ENCODE measurements around the gene HAUS5. TPM values are rescaled to one million over a fixed set of nuclear protein-coding genes. Genes with fewer than 3 reads are reported as not detected.

The HAUS5 gene
- total and polyA plus RNA-seq, 2 of the 8 experiments (the other 6 are each of a cell fraction or from before 2014, with no cell fraction given), result 13.8 to 25.7 TPM

- TF ChIP-seq BRCA1 (IDR thresholded peaks at IDR 0.05; ENCODE audit: low read depth, low read length) (no peak), EGR1 (IDR thresholded peaks at IDR 0.05; ENCODE audit: borderline replicate concordance, low read depth, low read length) (no peak), KDM5A (IDR thresholded peaks at IDR 0.05; ENCODE audit: low read length) (no peak), RFX5 (IDR thresholded peaks at IDR 0.05; ENCODE audit: borderline replicate concordance, low read depth, low read length) (no peak), SIN3A (conservative IDR thresholded peaks at IDR 0.05 in 1 of 2, IDR thresholded peaks at IDR 0.05 in 1 of 2; ENCODE audit: low read depth in 1 of 2, low read length in 2 of 2) (no peak)
- TF ChIP-seq, protein P1, sequence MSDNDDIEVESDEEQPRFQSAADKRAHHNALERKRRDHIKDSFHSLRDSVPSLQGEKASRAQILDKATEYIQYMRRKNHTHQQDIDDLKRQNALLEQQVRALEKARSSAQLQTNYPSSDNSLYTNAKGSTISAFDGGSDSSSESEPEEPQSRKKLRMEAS (IDR thresholded peaks at IDR 0.05), result no peak
- TF ChIP-seq, protein P2, sequence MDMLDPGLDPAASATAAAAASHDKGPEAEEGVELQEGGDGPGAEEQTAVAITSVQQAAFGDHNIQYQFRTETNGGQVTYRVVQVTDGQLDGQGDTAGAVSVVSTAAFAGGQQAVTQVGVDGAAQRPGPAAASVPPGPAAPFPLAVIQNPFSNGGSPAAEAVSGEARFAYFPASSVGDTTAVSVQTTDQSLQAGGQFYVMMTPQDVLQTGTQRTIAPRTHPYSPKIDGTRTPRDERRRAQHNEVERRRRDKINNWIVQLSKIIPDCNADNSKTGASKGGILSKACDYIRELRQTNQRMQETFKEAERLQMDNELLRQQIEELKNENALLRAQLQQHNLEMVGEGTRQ (IDR thresholded peaks at IDR 0.05; ENCODE audit: low read length), result no peak
These were observed 6.9 kb downstream of the HAUS5 start (continued) for GRCh38 chr19:35619290-35619923.
